Measurements from ENCODE around the gene CEPT1. TPM values are rescaled to one million over a fixed set of nuclear protein-coding genes. Genes with fewer than 3 reads are reported as not detected.

The CEPT1 gene
- total RNA-seq, 1 donor from 2014 or later: 53.4 TPM

DNA sequence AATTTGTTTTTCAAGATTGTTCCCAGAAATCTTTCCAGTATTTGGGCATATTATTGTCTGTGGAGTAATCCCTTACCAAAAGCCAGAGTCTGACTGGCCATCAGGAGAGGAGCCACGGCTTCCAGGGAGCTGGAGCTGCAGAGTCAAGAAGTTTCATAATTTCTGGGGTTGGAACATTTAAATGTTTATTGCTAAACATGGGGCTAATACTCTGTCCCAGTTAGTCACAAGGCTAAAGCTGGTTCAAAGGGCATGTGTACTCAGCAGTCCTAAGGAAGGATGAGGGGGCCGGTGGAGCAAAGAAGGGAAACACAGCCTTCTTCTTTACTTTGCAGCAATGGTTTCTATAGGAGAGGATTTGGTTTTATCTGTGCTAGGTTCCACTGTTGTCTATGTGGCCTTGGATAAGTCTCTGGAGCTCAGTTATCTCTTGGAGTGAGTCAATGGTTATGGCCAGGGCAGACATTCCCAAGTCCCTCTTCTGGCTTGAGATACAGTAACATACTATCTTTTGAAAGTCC is 51.0 kb downstream of the CEPT1 start:
- intact Hi-C loops (cut with DNase I): no loop called here

GRCh38 chr1:111191496-111191895 is 51.5 kb downstream of the CEPT1 start:
- Histone ChIP-seq H3K36me3 (peaks cover 72% of the 10 kb centered on the region), H3K4me3 (no peak overlapping the region), H3K27ac (peak overlapping the region; percentile 72), H3K9me3 (no peaks in the 10 kb centered on the region), H3K27me3 (ENCODE audit: low read depth) (no peaks in the 10 kb centered on the region), H3K4me1 (peaks cover 72% of the 10 kb centered on the region)
- TF ChIP-seq, protein P1, sequence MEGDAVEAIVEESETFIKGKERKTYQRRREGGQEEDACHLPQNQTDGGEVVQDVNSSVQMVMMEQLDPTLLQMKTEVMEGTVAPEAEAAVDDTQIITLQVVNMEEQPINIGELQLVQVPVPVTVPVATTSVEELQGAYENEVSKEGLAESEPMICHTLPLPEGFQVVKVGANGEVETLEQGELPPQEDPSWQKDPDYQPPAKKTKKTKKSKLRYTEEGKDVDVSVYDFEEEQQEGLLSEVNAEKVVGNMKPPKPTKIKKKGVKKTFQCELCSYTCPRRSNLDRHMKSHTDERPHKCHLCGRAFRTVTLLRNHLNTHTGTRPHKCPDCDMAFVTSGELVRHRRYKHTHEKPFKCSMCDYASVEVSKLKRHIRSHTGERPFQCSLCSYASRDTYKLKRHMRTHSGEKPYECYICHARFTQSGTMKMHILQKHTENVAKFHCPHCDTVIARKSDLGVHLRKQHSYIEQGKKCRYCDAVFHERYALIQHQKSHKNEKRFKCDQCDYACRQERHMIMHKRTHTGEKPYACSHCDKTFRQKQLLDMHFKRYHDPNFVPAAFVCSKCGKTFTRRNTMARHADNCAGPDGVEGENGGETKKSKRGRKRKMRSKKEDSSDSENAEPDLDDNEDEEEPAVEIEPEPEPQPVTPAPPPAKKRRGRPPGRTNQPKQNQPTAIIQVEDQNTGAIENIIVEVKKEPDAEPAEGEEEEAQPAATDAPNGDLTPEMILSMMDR (IDR thresholded peaks at IDR 0.05): no peak
- intact Hi-C loops (cut with DNase I): no loop called here
- ATAC-seq: peak; percentile 9 to 18
- DNase-seq: no peak

More for the DNA sequence above, 51.0 kb downstream of the CEPT1 start:
- Histone ChIP-seq H3K27ac (peak overlapping the region; percentile 72), H3K9me3 (no peaks in the 10 kb centered on the region), H3K4me1 (peaks cover 67% of the 10 kb centered on the region), H3K36me3 (peaks cover 72% of the 10 kb centered on the region), H3K27me3 (ENCODE audit: low read depth) (no peaks in the 10 kb centered on the region), H3K4me3 (no peak overlapping the region)
- ATAC-seq (peak; percentile 49 to 67), DNase-seq (no peak)
- TF ChIP-seq, protein P1 (IDR thresholded peaks at IDR 0.05): no peak

GRCh38 chr1:111192074-111192473 is 52.1 kb downstream of the CEPT1 start:
- no peak for DNase-seq
- Histone ChIP-seq H3K36me3 (peaks cover 72% of the 10 kb centered on the region), H3K27ac (peak overlapping the region; percentile 72), H3K4me1 (peaks cover 77% of the 10 kb centered on the region), H3K4me3 (no peak overlapping the region), H3K27me3 (ENCODE audit: low read depth) (no peaks in the 10 kb centered on the region), H3K9me3 (no peaks in the 10 kb centered on the region)
- TF ChIP-seq, protein P1 (IDR thresholded peaks at IDR 0.05): no peak
- intact Hi-C loops (cut with DNase I): no loop called here
- ATAC-seq: no peak

- peaks cover 83% of the 10 kb centered on the region for H3K4me1 ChIP-seq
- H3K27me3 ChIP-seq (ENCODE audit: low read depth): no peaks in the 10 kb centered on the region
- H3K4me3 ChIP-seq: peak overlapping the region; percentile 1
- ATAC-seq: peak; percentile 43 to 76
- TF ChIP-seq, protein P1 (IDR thresholded peaks at IDR 0.05): no peak
- H3K36me3 ChIP-seq: peaks cover 71% of the 10 kb centered on the region
- intact Hi-C loops (cut with DNase I): no loop called here
- H3K9me3 ChIP-seq: no peaks in the 10 kb centered on the region
- peak overlapping the region; percentile 72 for H3K27ac ChIP-seq
- no peak for DNase-seq
Observed at GRCh38 chr1:111192658-111193519, 52.9 kb downstream of the CEPT1 start.

GRCh38 chr1:111193712-111194480 is 53.9 kb downstream of the CEPT1 start:
- intact Hi-C loops (cut with DNase I): no loop called here
- ATAC-seq (no peak), DNase-seq (no peak)
- no peak overlapping the region for H3K4me3 ChIP-seq
- H3K27me3 ChIP-seq (ENCODE audit: low read depth): no peaks in the 10 kb centered on the region
- H3K36me3 ChIP-seq: peaks cover 69% of the 10 kb centered on the region
- no peaks in the 10 kb centered on the region for H3K9me3 ChIP-seq
- peaks cover 83% of the 10 kb centered on the region for H3K4me1 ChIP-seq
- H3K27ac ChIP-seq: peak overlapping the region; percentile 72
- TF ChIP-seq, protein P1 (IDR thresholded peaks at IDR 0.05): no peak

Measured in lower lobe of right lung (tissue), 2 donors.